Cardiac fibroblast (primary cell): ENCODE results near the gene PCDHGC5.
A peak's percentile ranks its signal among the peaks of the same experiment; 100 is the strongest.

Source experiments
- DNase-seq, 2 donors: peaks; one replicate each; pipeline versions ENCODE4 v3.0.0 to v3.0.0-alpha.2; 2010; ENCODE audit warnings: low read depth in 2 of 2
- H3K4me3 ChIP-seq, 2 donors: replicated peaks in 1 of 2; 1 replicate in 1 of 2; 2 replicates in 1 of 2; pipeline ENCODE4 v1.5.1; 2011; ENCODE audit warnings: low read depth in 2 of 2, low read length in 2 of 2, mild to moderate bottlenecking in 2 of 2, moderate library complexity in 1 of 2
- TF ChIP-seq, protein P1 (sequence below): IDR thresholded peaks from one replicate; pipeline ENCODE4 v1.5.1; 2011; ENCODE audit warnings: low read depth, mild to moderate bottlenecking, low read length, inconsistent platforms

PCDHGC5 gene

DNA sequence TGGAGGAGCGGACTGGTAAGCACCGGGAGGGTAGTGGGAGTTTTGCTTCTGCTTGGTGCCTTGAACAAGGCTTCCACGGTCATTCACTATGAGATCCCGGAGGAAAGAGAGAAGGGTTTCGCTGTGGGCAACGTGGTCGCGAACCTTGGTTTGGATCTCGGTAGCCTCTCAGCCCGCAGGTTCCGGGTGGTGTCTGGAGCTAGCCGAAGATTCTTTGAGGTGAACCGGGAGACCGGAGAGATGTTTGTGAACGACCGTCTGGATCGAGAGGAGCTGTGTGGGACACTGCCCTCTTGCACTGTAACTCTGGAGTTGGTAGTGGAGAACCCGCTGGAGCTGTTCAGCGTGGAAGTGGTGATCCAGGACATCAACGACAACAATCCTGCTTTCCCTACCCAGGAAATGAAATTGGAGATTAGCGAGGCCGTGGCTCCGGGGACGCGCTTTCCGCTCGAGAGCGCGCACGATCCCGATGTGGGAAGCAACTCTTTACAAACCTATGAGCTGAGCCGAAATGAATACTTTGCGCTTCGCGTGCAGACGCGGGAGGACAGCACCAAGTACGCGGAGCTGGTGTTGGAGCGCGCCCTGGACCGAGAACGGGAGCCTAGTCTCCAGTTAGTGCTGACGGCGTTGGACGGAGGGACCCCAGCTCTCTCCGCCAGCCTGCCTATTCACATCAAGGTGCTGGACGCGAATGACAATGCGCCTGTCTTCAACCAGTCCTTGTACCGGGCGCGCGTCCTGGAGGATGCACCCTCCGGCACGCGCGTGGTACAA is 12.6 kb upstream of the PCDHGC5 start:
- peak; percentile 81 for DNase-seq
- TF ChIP-seq, protein P1, sequence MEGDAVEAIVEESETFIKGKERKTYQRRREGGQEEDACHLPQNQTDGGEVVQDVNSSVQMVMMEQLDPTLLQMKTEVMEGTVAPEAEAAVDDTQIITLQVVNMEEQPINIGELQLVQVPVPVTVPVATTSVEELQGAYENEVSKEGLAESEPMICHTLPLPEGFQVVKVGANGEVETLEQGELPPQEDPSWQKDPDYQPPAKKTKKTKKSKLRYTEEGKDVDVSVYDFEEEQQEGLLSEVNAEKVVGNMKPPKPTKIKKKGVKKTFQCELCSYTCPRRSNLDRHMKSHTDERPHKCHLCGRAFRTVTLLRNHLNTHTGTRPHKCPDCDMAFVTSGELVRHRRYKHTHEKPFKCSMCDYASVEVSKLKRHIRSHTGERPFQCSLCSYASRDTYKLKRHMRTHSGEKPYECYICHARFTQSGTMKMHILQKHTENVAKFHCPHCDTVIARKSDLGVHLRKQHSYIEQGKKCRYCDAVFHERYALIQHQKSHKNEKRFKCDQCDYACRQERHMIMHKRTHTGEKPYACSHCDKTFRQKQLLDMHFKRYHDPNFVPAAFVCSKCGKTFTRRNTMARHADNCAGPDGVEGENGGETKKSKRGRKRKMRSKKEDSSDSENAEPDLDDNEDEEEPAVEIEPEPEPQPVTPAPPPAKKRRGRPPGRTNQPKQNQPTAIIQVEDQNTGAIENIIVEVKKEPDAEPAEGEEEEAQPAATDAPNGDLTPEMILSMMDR = no peak
- peak overlapping the region; percentile 63 to 66 for H3K4me3 ChIP-seq

DNA sequence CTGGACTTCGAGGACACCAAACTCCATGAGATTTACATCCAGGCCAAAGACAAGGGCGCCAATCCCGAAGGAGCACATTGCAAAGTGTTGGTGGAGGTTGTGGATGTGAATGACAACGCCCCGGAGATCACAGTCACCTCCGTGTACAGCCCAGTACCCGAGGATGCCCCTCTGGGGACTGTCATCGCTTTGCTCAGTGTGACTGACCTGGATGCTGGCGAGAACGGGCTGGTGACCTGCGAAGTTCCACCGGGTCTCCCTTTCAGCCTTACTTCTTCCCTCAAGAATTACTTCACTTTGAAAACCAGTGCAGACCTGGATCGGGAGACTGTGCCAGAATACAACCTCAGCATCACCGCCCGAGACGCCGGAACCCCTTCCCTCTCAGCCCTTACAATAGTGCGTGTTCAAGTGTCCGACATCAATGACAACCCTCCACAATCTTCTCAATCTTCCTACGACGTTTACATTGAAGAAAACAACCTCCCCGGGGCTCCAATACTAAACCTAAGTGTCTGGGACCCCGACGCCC is 11.8 kb upstream of the PCDHGC5 start:
- no peak for DNase-seq
- peak overlapping the region; percentile 63 to 66 for H3K4me3 ChIP-seq
- TF ChIP-seq, protein P1 = no peak

DNA sequence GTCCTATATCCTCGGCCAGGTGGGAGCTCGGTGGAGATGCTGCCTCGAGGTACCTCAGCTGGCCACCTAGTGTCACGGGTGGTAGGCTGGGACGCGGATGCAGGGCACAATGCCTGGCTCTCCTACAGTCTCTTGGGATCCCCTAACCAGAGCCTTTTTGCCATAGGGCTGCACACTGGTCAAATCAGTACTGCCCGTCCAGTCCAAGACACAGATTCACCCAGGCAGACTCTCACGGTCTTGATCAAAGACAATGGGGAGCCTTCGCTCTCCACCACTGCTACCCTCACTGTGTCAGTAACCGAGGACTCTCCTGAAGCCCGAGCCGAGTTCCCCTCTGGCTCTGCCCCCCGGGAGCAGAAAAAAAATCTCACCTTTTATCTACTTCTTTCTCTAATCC is 11.1 kb upstream of the PCDHGC5 start:
- DNase-seq = no peak
- H3K4me3 ChIP-seq = peak overlapping the region; percentile 63 to 66
- TF ChIP-seq, protein P1 = no peak

DNA sequence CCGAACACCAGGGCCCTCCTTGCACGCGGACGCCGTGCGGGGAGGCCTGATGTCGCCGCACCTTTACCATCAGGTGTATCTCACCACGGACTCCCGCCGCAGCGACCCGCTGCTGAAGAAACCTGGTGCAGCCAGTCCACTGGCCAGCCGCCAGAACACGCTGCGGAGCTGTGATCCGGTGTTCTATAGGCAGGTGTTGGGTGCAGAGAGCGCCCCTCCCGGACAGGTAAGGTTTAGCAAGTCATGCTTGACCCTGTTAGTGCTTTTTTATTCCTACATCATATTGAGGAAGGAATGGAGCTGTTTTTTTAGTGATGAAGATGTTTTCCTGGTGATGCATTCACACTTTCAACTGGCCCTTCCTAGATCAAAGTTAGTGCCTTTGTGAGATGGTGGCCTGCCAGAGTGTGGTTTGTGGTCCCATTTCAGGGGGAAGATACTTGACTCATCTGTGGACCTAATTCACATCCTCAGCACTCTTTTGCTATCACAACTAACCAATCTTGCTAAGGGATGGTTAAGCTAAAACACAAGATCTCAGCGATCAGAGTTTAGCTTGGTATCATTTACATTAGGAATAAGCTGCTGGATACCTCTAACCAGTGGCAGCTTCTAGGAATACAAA is 10.4 kb upstream of the PCDHGC5 start:
- DNase-seq = no peak
- TF ChIP-seq, protein P1 = peak; percentile 23
- H3K4me3 ChIP-seq = peak overlapping the region; percentile 63 to 66

DNA sequence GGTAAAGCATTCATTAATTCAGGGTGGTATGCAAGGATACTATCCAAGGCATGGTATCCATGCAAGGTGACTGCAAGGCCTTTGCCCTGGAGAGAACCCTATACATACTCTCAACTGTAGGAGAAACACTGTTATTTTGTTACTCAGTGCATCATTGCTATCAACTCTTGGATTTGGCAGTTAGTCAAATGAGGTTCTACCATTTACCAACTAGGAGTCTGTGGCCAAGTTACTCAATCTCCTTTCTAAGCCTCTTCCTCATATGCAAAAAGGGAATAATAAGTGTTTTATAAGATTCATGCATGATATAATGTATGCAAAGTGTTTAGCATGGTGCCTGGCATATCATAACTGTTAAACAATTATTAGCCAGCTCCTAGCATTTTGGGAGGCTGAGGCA is 9.1 kb upstream of the PCDHGC5 start:
- DNase-seq = peak; percentile 25 to 53
- TF ChIP-seq, protein P1 = no peak

DNA sequence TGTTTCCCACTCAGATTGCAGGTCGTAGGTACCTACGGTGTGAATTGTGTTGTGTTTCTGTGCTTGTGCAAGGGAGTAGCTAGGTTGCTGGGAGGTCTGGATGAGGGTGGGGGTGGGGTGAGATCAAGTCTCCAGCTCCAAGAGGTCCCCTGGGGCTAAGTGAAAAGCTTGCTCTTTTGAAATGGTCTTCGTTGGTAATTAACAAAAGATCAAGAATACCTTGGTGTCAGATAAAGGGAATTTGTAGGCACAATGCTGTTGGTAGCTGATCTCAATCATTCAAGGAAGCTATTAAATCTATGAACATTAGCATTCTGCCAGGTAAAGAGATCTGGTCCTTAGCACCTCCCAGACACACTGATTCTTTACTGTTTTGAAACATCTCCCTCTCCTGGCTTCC is 5.0 kb upstream of the PCDHGC5 start:
- no peak for DNase-seq
- TF ChIP-seq, protein P1 = no peak
- H3K4me3 ChIP-seq = no peak overlapping the region

More for the DNA sequence above, 9.1 kb upstream of the PCDHGC5 start:
- no peak overlapping the region for H3K4me3 ChIP-seq
